ENCODE data around the gene ROS1.

GRCh38 chr6:117327149-117328004 lies 98.4 kb downstream of the ROS1 start:
- TF ChIP-seq TAF1 (IDR thresholded peaks at IDR 0.05; ENCODE audit: borderline replicate concordance, insufficient read depth, low read length) (no peak), POLR2AphosphoS5 (IDR thresholded peaks at IDR 0.05; ENCODE audit: low read depth, low read length) (no peak), SIN3A (IDR thresholded peaks at IDR 0.05; ENCODE audit: borderline replicate concordance, insufficient read depth, low read length) (no peak)

All from PFSK-1 (cell line).